Activated B cell treated with CpG ODN at 0.5 μM for 24 hours (primary cell): ENCODE data around the gene ARHGAP10. TPM values are rescaled to one million over a fixed set of nuclear protein-coding genes. Genes with fewer than 3 reads are reported as not detected.

ENCODE experiments used
- ATAC-seq: fragments of 200-7000 bp; cut with Tn5 transposase; one replicate; pipeline ENCODE4 v1.10.0; 2021; ENCODE audit warnings: low read depth, mild to moderate bottlenecking, moderate library complexity
- CTCF ChIA-PET: fragments of 350-600 bp; sonication (Branson Sonifier 250); formaldehyde crosslinking; loops from one replicate; lab custom pipeline; 2021; ENCODE audit warnings: antibody characterized with exemption; lab: Charles Lee
- POLR2A ChIA-PET: fragments of 350-600 bp; sonication (Branson Sonifier 250); formaldehyde crosslinking; loops from one replicate; lab custom pipeline; 2021; ENCODE audit warnings: antibody characterized with exemption; lab: Charles Lee
- DNase-seq: peaks from one replicate; pipeline ENCODE4 v3.0.0; 2022
- H3K27ac Mint-ChIP-seq: one replicate; pipeline ENCODE4 v1.8.0; 2020; ENCODE audit warnings: mixed read lengths
- H3K27me3 Mint-ChIP-seq: one replicate; pipeline ENCODE4 v1.8.0; 2021; ENCODE audit warnings: mixed read lengths
- H3K36me3 Mint-ChIP-seq: one replicate; pipeline ENCODE4 v1.8.0; 2021; ENCODE audit warnings: low read depth, mixed read lengths
- H3K4me1 Mint-ChIP-seq: one replicate; pipeline ENCODE4 v1.8.0; 2021; ENCODE audit warnings: mixed read lengths
- H3K4me3 Mint-ChIP-seq: one replicate; pipeline ENCODE4 v1.8.0; 2020; ENCODE audit warnings: mild to moderate bottlenecking, mixed read lengths
- H3K9me3 Mint-ChIP-seq: one replicate; pipeline ENCODE4 v1.8.0; 2020; ENCODE audit warnings: mixed read lengths
- intact Hi-C: fragments of 100-400 bp; cut with micrococcal nuclease; formaldehyde crosslinking; loops from one replicate; pipeline ENCODE4 v1.15.1; 2024
- total RNA-seq: library from RNA; stranded (reverse); gene quantifications from 2 replicates; pipeline ENCODE4 v1.2.3, GENCODE V29; 2022
- TF ChIP-seq, protein P1 (sequence below): fragments of 200-600 bp; IDR thresholded peaks from one replicate; pipeline ENCODE4 v1.8.0; 2022; ENCODE audit warnings: antibody characterized with exemption, mild to moderate bottlenecking

ARHGAP10 gene
- total RNA-seq, 1 donor from 2014 or later: 0.60 TPM

DNA sequence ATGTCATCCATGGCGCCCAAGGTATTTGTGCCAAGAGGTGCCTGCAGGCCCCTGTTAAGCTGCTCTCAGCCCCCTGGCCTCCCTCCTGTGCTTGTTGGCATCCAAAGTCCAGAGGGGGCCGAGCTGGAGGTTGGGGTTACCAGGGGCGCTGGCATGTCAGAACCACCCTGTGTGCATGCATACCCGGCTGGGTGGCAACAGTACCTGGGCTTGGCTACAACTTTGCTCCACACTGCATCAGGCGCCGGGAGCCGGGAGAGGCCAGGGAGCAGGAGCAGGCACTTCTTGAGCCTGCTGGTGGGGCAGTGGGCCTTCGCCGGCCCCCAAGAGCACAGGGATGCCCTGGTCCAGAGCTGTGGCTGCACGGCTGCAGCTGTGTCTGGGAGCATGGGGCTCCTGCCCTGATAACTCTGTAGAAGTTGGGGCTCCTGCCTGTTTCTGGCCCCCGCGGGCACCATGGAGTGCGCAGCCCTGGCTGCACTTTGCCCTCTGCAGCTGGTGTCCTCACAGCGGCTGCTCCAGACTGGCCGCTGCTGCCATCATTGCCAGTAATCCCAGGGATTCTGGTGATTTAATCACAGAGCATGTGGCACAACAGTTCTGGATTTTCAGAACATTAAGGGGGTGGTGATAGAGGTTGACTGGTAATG lies 130.3 kb downstream of the ARHGAP10 start:
- POLR2A ChIA-PET: no interaction called here

DNA sequence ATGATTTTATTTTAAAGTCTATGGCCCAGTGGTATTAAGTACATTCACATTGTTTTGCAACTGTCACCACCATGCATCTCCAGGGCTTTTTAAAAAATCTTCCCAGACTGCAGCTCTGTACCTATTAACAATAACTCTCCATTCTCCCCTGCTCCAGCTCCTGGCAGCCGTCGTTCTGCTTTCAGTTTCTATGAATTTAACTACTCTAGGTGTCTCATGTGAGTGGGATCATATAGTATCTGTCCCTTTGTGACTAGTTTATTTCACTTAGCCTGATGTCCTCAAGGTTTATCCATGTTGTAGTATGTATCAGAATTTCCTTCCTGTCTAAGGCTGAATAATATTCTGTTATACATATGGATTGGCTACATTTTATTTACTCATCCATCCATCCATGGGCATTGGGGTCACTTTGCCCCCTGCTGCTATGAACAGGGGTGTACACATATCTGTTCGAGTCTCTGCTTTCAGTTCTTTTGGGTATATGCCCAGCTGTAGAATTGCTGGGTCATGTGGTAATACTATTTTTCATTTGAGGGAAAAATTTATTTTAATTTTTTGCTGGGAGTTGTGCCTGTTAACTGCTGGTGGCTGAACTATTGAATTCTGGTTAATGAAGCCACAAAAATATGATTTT lies 131.3 kb downstream of the ARHGAP10 start:
- TF ChIP-seq, protein P1, sequence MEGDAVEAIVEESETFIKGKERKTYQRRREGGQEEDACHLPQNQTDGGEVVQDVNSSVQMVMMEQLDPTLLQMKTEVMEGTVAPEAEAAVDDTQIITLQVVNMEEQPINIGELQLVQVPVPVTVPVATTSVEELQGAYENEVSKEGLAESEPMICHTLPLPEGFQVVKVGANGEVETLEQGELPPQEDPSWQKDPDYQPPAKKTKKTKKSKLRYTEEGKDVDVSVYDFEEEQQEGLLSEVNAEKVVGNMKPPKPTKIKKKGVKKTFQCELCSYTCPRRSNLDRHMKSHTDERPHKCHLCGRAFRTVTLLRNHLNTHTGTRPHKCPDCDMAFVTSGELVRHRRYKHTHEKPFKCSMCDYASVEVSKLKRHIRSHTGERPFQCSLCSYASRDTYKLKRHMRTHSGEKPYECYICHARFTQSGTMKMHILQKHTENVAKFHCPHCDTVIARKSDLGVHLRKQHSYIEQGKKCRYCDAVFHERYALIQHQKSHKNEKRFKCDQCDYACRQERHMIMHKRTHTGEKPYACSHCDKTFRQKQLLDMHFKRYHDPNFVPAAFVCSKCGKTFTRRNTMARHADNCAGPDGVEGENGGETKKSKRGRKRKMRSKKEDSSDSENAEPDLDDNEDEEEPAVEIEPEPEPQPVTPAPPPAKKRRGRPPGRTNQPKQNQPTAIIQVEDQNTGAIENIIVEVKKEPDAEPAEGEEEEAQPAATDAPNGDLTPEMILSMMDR: no peak
- H3K4me3 Mint-ChIP-seq: no peak overlapping the region
- H3K27ac Mint-ChIP-seq: no peak overlapping the region

More for the DNA sequence above, 130.3 kb downstream of the ARHGAP10 start:
- H3K27ac Mint-ChIP-seq: no peak overlapping the region
- ATAC-seq (no peak), DNase-seq (no peak)
- TF ChIP-seq, protein P1: no peak
- intact Hi-C loops: loop anchor here (10.0 kb wide), 1 partner anchor 1517 kb away; no protein-coding TSS in a partner anchor
- no peaks in the 10 kb centered on the region for H3K4me1 Mint-ChIP-seq
- no peaks in the 10 kb centered on the region for H3K27me3 Mint-ChIP-seq
- CTCF ChIA-PET: no interaction called here
- no peaks in the 10 kb centered on the region for H3K36me3 Mint-ChIP-seq
- no peak overlapping the region for H3K4me3 Mint-ChIP-seq
- no peaks in the 10 kb centered on the region for H3K9me3 Mint-ChIP-seq

DNA sequence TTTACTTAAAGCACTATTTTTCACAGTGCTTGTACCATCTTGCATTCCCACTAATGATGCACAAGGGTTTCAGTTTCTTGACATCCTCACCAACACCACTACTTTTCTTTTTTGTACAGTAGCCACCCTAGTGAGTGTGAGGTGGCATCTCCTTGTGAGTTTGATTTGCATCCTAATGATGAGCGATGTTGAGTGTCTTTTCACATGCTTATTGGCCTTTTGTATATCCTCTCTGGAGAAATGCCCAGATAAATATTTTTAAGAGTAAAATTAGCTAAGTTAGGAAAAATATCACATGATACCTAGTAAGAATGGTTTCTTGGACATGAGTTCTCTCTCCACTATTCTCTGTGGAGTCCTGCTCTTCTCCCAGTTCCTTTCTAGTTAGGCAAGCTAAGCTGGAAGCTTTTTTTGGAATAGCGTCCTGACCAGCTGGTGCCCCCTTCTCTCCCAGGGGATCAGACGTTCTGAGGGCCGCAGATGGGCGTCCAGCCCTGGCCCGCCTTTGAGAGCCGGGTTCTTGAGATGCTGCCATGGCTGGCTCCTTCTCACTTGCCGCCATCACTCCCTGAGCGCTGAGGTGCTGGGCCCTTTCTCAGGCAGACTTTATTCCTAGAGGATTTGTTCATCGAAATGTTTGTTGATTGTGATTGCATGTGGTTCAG lies 132.1 kb downstream of the ARHGAP10 start:
- CTCF ChIA-PET: interaction anchor here (1.3 kb wide), 1 partner anchor 151 kb away, joined by 5 read pairs; no protein-coding TSS in a partner anchor
- TF ChIP-seq, protein P1: no peak
- DNase-seq (no peak), ATAC-seq (no peak)
- no peaks in the 10 kb centered on the region for H3K9me3 Mint-ChIP-seq
- POLR2A ChIA-PET: no interaction called here
- H3K36me3 Mint-ChIP-seq: no peaks in the 10 kb centered on the region
- intact Hi-C loops: loop anchor here (10.0 kb wide), 1 partner anchor 1519 kb away; no protein-coding TSS in a partner anchor
- no peak overlapping the region for H3K27ac Mint-ChIP-seq
- no peaks in the 10 kb centered on the region for H3K4me1 Mint-ChIP-seq
- no peak overlapping the region for H3K4me3 Mint-ChIP-seq
- H3K27me3 Mint-ChIP-seq: no peaks in the 10 kb centered on the region

More for the DNA sequence above, 131.3 kb downstream of the ARHGAP10 start:
- intact Hi-C loops: loop anchor here (10.0 kb wide), 1 partner anchor 1518 kb away; no protein-coding TSS in a partner anchor
- DNase-seq (no peak), ATAC-seq (no peak)
- H3K4me1 Mint-ChIP-seq: no peaks in the 10 kb centered on the region
- CTCF ChIA-PET: interaction anchor here (1.0 kb wide), 1 partner anchor 8 kb away, joined by 4 read pairs; no protein-coding TSS in a partner anchor
- POLR2A ChIA-PET: no interaction called here
- H3K36me3 Mint-ChIP-seq: no peaks in the 10 kb centered on the region
- no peaks in the 10 kb centered on the region for H3K27me3 Mint-ChIP-seq
- H3K9me3 Mint-ChIP-seq: no peaks in the 10 kb centered on the region

DNA sequence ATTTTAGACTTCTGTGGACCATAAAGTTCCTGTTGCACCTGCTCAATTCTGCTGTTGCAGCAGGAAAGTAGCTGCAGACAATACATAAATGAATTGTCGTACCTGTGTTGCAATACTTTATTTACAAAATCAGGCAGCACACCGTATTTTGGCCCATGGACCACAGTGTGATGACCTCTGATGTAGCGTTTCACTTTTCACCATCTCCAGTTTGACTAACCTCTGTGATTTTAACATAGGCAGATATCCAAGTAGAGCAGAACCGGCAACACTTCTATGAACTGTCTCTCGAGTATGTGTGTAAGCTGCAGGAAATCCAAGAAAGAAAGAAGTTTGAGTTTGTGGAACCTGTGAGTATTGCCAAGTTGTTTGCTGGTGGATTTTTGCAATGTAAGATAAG lies 132.7 kb downstream of the ARHGAP10 start:
- DNase-seq (no peak), ATAC-seq (no peak)
- ChIA-PET CTCF (interaction anchor here (0.9 to 1.3 kb wide), 3 partner anchors 151 to 845 kb away, joined by 3 to 5 read pairs (median 5); no protein-coding TSS in a partner anchor), POLR2A (interaction anchor here (0.5 kb wide), 1 partner anchor 579 kb away, joined by 7 read pairs; no protein-coding TSS in a partner anchor)
- no peak overlapping the region for H3K4me3 Mint-ChIP-seq
- no peak overlapping the region for H3K27ac Mint-ChIP-seq
- no peaks in the 10 kb centered on the region for H3K4me1 Mint-ChIP-seq
- no peaks in the 10 kb centered on the region for H3K36me3 Mint-ChIP-seq
- intact Hi-C loops: loop anchor here (5.0 to 10.0 kb wide), 2 partner anchors 272 to 1520 kb away; no protein-coding TSS in a partner anchor
- no peaks in the 10 kb centered on the region for H3K9me3 Mint-ChIP-seq
- TF ChIP-seq, protein P1: no peak
- H3K27me3 Mint-ChIP-seq: no peaks in the 10 kb centered on the region
